C4-2B (cell line): ENCODE results near the gene CPB1.

Source experiments
- ZFX ChIP-seq: fragments of 450-650 bp; IDR thresholded peaks from 2 replicates; pipeline ENCODE4 v1.6.1; 2017
- TF ChIP-seq, protein P1 (sequence below): fragments of 450-650 bp; conservative IDR thresholded peaks from 2 replicates; pipeline ENCODE4 v1.5.1; 2017; ENCODE audit warnings: mild to moderate bottlenecking

DNA sequence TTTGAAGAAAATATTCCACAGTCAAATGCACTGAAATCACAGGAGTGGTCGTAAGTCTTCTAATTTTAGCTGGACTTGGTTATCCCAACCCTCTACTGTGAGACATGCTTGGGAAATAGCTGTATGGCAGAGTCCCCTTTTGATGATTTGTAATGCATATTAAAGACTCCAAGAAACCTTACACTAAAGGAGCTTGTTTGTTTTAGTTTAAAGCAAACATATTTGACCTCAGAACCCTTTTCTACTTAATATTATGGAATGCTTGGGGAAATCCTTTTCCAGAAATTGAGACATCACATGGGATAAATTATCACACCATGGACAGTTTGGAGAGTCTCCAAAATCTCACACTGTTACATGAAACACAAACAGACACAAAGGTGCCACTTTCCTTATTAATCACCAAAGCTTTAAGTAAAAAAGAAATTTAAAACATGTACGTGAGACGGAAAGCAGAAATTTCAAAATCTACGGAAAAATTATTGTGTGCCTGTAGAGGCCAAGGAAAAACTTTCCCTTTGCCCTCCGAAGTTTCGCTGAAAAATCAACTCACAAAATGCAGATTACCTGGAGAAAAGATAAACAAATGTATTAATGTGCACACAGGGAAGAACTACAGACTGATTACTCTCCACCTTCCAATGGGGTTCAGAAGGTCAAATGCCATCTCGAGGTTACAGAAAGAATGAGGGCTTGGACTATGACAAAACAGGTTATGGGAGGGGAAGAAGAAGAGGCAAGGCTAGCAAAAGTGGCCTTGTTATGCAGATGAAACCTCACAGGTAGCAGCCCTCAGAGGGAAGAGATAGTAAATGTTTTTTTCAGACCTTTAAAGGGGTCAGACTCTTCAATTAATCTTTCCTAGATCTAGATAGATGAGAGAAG, 7.0 kb upstream of the CPB1 start:
- TF ChIP-seq, protein P1, sequence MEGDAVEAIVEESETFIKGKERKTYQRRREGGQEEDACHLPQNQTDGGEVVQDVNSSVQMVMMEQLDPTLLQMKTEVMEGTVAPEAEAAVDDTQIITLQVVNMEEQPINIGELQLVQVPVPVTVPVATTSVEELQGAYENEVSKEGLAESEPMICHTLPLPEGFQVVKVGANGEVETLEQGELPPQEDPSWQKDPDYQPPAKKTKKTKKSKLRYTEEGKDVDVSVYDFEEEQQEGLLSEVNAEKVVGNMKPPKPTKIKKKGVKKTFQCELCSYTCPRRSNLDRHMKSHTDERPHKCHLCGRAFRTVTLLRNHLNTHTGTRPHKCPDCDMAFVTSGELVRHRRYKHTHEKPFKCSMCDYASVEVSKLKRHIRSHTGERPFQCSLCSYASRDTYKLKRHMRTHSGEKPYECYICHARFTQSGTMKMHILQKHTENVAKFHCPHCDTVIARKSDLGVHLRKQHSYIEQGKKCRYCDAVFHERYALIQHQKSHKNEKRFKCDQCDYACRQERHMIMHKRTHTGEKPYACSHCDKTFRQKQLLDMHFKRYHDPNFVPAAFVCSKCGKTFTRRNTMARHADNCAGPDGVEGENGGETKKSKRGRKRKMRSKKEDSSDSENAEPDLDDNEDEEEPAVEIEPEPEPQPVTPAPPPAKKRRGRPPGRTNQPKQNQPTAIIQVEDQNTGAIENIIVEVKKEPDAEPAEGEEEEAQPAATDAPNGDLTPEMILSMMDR, result no peak
- TF ChIP-seq ZFX, result no peak
